ENCODE measurements around the gene TGFB1. TPM values are rescaled to one million over a fixed set of nuclear protein-coding genes. Genes with fewer than 3 reads are reported as not detected.

TGFB1 gene
- total and polyA plus RNA-seq, 9 of the 15 experiments (the other 6 are each of a cell fraction or from before 2014, with no cell fraction given), result 0.24 to 159 (median 17.2) TPM

- TF ChIP-seq RREB1 (CRISPR knock-in tag; IDR thresholded peaks at IDR 0.05) (no peak), ZNF384 (IDR thresholded peaks at IDR 0.05; ENCODE audit: low read depth, low read length) (no peak), NCOA6 (IDR thresholded peaks at IDR 0.05) (no peak), ZNF146 (CRISPR knock-in tag; IDR thresholded peaks at IDR 0.05; ENCODE audit: unreplicated experiment) (no peak), PML (IDR thresholded peaks at IDR 0.05; ENCODE audit: low read length) (peak; percentile 72), LCOR (CRISPR knock-in tag; IDR thresholded peaks at IDR 0.05) (no peak), BCL6 (CRISPR knock-in tag; IDR thresholded peaks at IDR 0.05) (no peak), RBM17 (IDR thresholded peaks at IDR 0.05; ENCODE audit: borderline replicate concordance, low read depth, low read length) (no peak), PHF8 (IDR thresholded peaks at IDR 0.05; ENCODE audit: borderline replicate concordance, low read length) (peak; percentile 86), U2AF2 (optimal IDR thresholded peaks at IDR 0.05; ENCODE audit: low read depth, low read length) (no peak), HNRNPLL (IDR thresholded peaks at IDR 0.05; ENCODE audit: low read depth, low read length, poor library complexity, severe bottlenecking) (peak; percentile 49), ZNF639 (CRISPR knock-in tag; conservative IDR thresholded peaks at IDR 0.05 in 1 of 2, IDR thresholded peaks at IDR 0.05 in 1 of 2) (peak in 1 of 2 experiments; percentile 66; a peak in 1 of 4 replicates), BRCA1 (IDR thresholded peaks at IDR 0.05) (no peak), BRCA1 (CRISPR knock-in tag; IDR thresholded peaks at IDR 0.05) (no peak), FUS (optimal IDR thresholded peaks at IDR 0.05; ENCODE audit: low read depth, low read length) (no peak), CTBP1 (IDR thresholded peaks at IDR 0.05; ENCODE audit: borderline replicate concordance) (peak; percentile 35; the same call in 1 of the 2 replicates), ZBTB12 (CRISPR knock-in tag; IDR thresholded peaks at IDR 0.05) (0 out of 2 replicates have a peak, but pooled peaks have one; percentile 13), HIVEP1 (CRISPR knock-in tag; IDR thresholded peaks at IDR 0.05) (no peak)
These were observed 43.6 kb upstream of the TGFB1 start, which contains the start of the genes BCKDHA and EXOSC5 (continued) for GRCh38 chr19:41397086-41398049.
